ENCODE results near the gene AKAP13.

Gene AKAP13

GRCh38 chr15:85779249-85779648 is 398.8 kb downstream of the AKAP13 start:
- TF ChIP-seq, protein P1, sequence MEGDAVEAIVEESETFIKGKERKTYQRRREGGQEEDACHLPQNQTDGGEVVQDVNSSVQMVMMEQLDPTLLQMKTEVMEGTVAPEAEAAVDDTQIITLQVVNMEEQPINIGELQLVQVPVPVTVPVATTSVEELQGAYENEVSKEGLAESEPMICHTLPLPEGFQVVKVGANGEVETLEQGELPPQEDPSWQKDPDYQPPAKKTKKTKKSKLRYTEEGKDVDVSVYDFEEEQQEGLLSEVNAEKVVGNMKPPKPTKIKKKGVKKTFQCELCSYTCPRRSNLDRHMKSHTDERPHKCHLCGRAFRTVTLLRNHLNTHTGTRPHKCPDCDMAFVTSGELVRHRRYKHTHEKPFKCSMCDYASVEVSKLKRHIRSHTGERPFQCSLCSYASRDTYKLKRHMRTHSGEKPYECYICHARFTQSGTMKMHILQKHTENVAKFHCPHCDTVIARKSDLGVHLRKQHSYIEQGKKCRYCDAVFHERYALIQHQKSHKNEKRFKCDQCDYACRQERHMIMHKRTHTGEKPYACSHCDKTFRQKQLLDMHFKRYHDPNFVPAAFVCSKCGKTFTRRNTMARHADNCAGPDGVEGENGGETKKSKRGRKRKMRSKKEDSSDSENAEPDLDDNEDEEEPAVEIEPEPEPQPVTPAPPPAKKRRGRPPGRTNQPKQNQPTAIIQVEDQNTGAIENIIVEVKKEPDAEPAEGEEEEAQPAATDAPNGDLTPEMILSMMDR (IDR thresholded peaks at IDR 0.05): no peak
- TF ChIP-seq ZFX (IDR thresholded peaks at IDR 0.05; ENCODE audit: borderline replicate concordance): no peak
- no peak overlapping the region for H3K27ac ChIP-seq

- no peak for TF ChIP-seq ZFX (IDR thresholded peaks at IDR 0.05; ENCODE audit: borderline replicate concordance)
- TF ChIP-seq, protein P1 (IDR thresholded peaks at IDR 0.05): no peak
- H3K27ac ChIP-seq: no peak overlapping the region
These were observed 400.0 kb downstream of the AKAP13 start for GRCh38 chr15:85780225-85780985.

DNA sequence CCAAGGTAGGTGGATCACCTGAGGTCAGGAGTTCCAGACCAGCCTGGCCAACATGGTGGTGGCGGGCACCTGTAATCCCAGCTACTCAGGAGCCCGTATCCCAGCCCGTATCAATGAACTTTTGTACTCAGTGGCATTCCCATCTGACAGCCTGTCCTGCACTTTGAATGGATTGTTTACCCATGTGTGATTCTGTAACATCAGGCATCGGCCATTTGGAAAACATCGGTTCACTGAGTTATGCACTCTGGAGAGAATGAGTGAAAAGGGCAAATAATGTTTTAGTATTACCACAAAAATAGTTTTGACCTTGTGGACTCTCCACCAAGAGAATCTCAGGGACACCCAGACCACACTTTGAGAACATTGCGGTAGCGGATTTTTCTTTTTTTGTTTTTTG is 400.7 kb downstream of the AKAP13 start:
- H3K27ac ChIP-seq: no peak overlapping the region
- TF ChIP-seq, protein P1 (IDR thresholded peaks at IDR 0.05): no peak
- no peak for TF ChIP-seq ZFX (IDR thresholded peaks at IDR 0.05; ENCODE audit: borderline replicate concordance)

GRCh38 chr15:85782064-85782463 is 401.7 kb downstream of the AKAP13 start:
- TF ChIP-seq, protein P1 (IDR thresholded peaks at IDR 0.05): no peak
- no peak for TF ChIP-seq ZFX (IDR thresholded peaks at IDR 0.05; ENCODE audit: borderline replicate concordance)
- H3K27ac ChIP-seq: no peak overlapping the region

DNA sequence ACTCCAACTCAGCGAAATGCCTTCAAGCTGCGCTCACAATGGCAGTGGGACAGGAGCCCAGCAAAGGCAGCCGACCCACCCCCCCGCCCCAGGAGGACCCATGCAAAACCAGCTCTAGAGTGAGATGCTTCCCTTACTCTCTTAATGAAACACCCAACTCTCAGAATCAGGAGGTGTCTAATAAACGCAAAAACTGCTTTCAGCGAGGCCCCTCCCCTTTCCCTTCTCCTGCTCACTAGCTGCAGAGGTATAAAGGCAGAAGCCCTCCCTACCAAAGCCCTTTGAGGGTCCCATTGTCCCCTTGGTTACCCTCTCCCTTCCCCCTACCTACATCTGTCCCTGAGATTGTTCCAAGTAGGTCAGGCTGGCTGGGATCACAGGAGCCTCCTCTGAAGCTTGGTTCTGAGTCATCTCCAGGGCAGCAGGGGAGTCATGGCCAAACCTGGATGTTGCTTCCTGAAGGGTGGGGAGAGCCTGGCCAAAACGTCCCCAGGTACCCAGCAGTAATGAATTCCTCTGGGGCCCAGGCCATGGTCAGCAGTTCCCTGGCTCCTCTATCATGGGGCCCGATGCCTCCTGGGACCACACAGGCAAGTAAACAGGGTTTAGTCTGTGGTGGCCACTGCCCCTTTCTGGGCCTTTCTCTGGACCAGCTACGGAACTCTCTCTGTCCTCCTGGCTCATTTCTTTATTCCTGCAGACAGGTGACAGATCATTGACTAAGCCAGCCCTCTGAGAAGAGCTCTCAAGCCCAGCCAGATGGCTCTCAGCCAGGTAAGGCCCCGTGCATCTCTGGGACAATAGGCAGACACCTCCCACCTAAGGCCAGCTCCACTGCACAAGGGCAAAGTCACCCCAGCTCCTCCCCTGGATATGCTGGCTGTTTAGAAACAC is 405.7 kb downstream of the AKAP13 start:
- TF ChIP-seq, protein P1 (IDR thresholded peaks at IDR 0.05): no peak
- no peak for TF ChIP-seq ZFX (IDR thresholded peaks at IDR 0.05; ENCODE audit: borderline replicate concordance)
- H3K27ac ChIP-seq: no peak overlapping the region

- no peak for TF ChIP-seq ZFX (IDR thresholded peaks at IDR 0.05; ENCODE audit: borderline replicate concordance)
- TF ChIP-seq, protein P1 (IDR thresholded peaks at IDR 0.05): no peak
- H3K27ac ChIP-seq: no peak overlapping the region
These were observed 406.3 kb downstream of the AKAP13 start for GRCh38 chr15:85786781-85787114.

Measured in 22Rv1 (cell line).